Smooth muscle cell (in vitro differentiated cells): Measurements from ENCODE around the gene FAM83F. TPM values are rescaled to one million over a fixed set of nuclear protein-coding genes. Genes with fewer than 3 reads are reported as not detected.

ENCODE experiments used
- DNase-seq: peaks from one replicate; lab custom pipeline; 2025; ENCODE audit not compliant: unreplicated experiment; lab: John Stamatoyannopoulos, UW
- H2AFZ ChIP-seq: fragments of 200-600 bp; sonication (generic); 2 replicates; pipeline ENCODE4 v1.6.0; 2016; ENCODE audit warnings: antibody characterized with exemption, low read depth, mild to moderate bottlenecking
- H3F3A ChIP-seq: fragments of 200-600 bp; sonication (generic); 2 replicates; pipeline ENCODE4 v1.6.0; 2017; ENCODE audit warnings: antibody characterized with exemption, low read depth
- H3K27ac ChIP-seq: fragments of 200-600 bp; sonication (generic); 2 replicates; pipeline ENCODE4 v1.5.1; 2016; ENCODE audit warnings: low read depth, mild to moderate bottlenecking
- H3K27me3 ChIP-seq: fragments of 200-600 bp; sonication (generic); 2 replicates; pipeline ENCODE4 v1.6.1; 2016; ENCODE audit warnings: low read depth, mild to moderate bottlenecking
- H3K36me3 ChIP-seq: fragments of 200-600 bp; sonication (generic); 2 replicates; pipeline ENCODE4 v1.5.1; 2016; ENCODE audit warnings: low read depth
- H3K4me1 ChIP-seq: fragments of 200-600 bp; sonication (generic); 2 replicates; pipeline ENCODE4 v1.5.1; 2016; ENCODE audit warnings: low read depth
- H3K4me2 ChIP-seq: fragments of 200-600 bp; sonication (generic); 2 replicates; pipeline ENCODE4 v1.6.0; 2016; ENCODE audit warnings: mild to moderate bottlenecking
- H3K4me3 ChIP-seq: fragments of 200-600 bp; sonication (generic); 2 replicates; pipeline ENCODE4 v1.5.1; 2016; ENCODE audit warnings: mild to moderate bottlenecking
- H3K79me2 ChIP-seq: fragments of 200-600 bp; sonication (generic); 2 replicates; pipeline ENCODE4 v1.6.0; 2016; ENCODE audit warnings: low read depth, mild to moderate bottlenecking
- H3K9ac ChIP-seq: fragments of 200-600 bp; sonication (generic); 2 replicates; pipeline ENCODE4 v1.6.0; 2016; ENCODE audit warnings: low read depth
- H3K9me3 ChIP-seq: fragments of 200-600 bp; sonication (generic); replicated peaks from 2 replicates; pipeline ENCODE4 v1.5.1; 2016; ENCODE audit warnings: low read depth
- H4K20me1 ChIP-seq: fragments of 200-600 bp; sonication (generic); 2 replicates; pipeline ENCODE4 v1.6.0; 2016; ENCODE audit warnings: low read depth
- CTCF ChIP-seq: fragments of 200-600 bp; sonication (generic); IDR thresholded peaks from 2 replicates; pipeline ENCODE4 v1.5.1; 2017; ENCODE audit warnings: borderline replicate concordance, mild to moderate bottlenecking, antibody characterized with exemption; ENCODE audit not compliant: insufficient read depth, poor library complexity, severe bottlenecking
- WGBS: methylation state at CpG from one replicate; pipeline ENCODE4 v1.1.7; 2016; ENCODE audit warnings: low lambda C conversion rate; 5-methylcytosine and 5-hydroxymethylcytosine counted together
- polyA plus RNA-seq: library from polyadenylated mRNA; unstranded; fragments of >200 nt; fragmentation: Nextera tagmentation; extraction: Ambion mirVana; gene quantifications from 2 replicates; pipeline ENCODE4 v1.2.1, GENCODE V29; 2016
- total RNA-seq: library from RNA; depleted of rRNA; stranded (reverse); fragments of >200 nt; gene quantifications from 2 replicates; pipeline ENCODE4 v1.2.3, GENCODE V29; 2014

FAM83F gene
- total and polyA plus RNA-seq, 2 experiments from 2014 or later, result 1.4 to 1.6 TPM

- H3K4me2 ChIP-seq, result no peak overlapping the region
These were observed 6.2 kb upstream of the FAM83F start for GRCh38 chr22:39988386-39989114.

GRCh38 chr22:39989633-39990032, 5.1 kb upstream of the FAM83F start:
- 90% methylated on average over 7 of the region's 7 CpGs for WGBS
- Histone ChIP-seq H2AFZ (no peak overlapping the region), H3K4me1 (no peaks in the 10 kb centered on the region), H3K79me2 (no peaks in the 10 kb centered on the region), H3K27ac (no peak overlapping the region), H3F3A (no peaks in the 10 kb centered on the region), H3K9ac (no peak overlapping the region), H4K20me1 (no peaks in the 10 kb centered on the region), H3K4me2 (no peak overlapping the region), H3K4me3 (no peak overlapping the region), H3K9me3 (no peaks in the 10 kb centered on the region), H3K36me3 (no peaks in the 10 kb centered on the region), H3K27me3 (peaks cover 35% of the 10 kb centered on the region)
- no peak for DNase-seq
- TF ChIP-seq CTCF, result no peak

More at GRCh38 chr22:39988386-39989114, 6.2 kb upstream of the FAM83F start:
- H4K20me1 ChIP-seq, result no peaks in the 10 kb centered on the region
- no peaks in the 10 kb centered on the region for H3K79me2 ChIP-seq
- no peak for TF ChIP-seq CTCF
- no peaks in the 10 kb centered on the region for H3K9me3 ChIP-seq
- no peaks in the 10 kb centered on the region for H3K4me1 ChIP-seq
- no peak overlapping the region for H3K27ac ChIP-seq
- DNase-seq, result no peak
- WGBS, result 84% methylated on average over 10 of the region's 10 CpGs
- H3K36me3 ChIP-seq, result no peaks in the 10 kb centered on the region
- peaks cover 25% of the 10 kb centered on the region for H3K27me3 ChIP-seq
- H3F3A ChIP-seq, result no peaks in the 10 kb centered on the region
- H3K4me3 ChIP-seq, result no peak overlapping the region
- no peak overlapping the region for H3K9ac ChIP-seq
- H2AFZ ChIP-seq, result no peak overlapping the region

- DNase-seq, result no peak
- WGBS, result 92% methylated on average over 3 of the region's 3 CpGs
- Histone ChIP-seq H3K27me3 (peaks cover 41% of the 10 kb centered on the region), H3K4me2 (no peak overlapping the region), H4K20me1 (no peaks in the 10 kb centered on the region), H3F3A (no peaks in the 10 kb centered on the region), H3K27ac (no peak overlapping the region), H2AFZ (no peak overlapping the region), H3K9ac (no peak overlapping the region), H3K9me3 (no peaks in the 10 kb centered on the region), H3K4me3 (no peak overlapping the region), H3K79me2 (no peaks in the 10 kb centered on the region), H3K4me1 (peaks cover 6% of the 10 kb centered on the region), H3K36me3 (no peaks in the 10 kb centered on the region)
- TF ChIP-seq CTCF, result no peak
These were observed 4.1 kb upstream of the FAM83F start for GRCh38 chr22:39990686-39991085.

- no peak overlapping the region for H3K4me2 ChIP-seq
These were observed 3.4 kb upstream of the FAM83F start for GRCh38 chr22:39991159-39991860.

More at GRCh38 chr22:39991159-39991860, 3.4 kb upstream of the FAM83F start:
- Histone ChIP-seq H3K27me3 (peaks cover 44% of the 10 kb centered on the region), H3K36me3 (no peaks in the 10 kb centered on the region), H3K4me3 (no peak overlapping the region), H2AFZ (no peak overlapping the region), H3K79me2 (no peaks in the 10 kb centered on the region), H3K27ac (no peak overlapping the region), H3K9me3 (no peaks in the 10 kb centered on the region), H4K20me1 (no peaks in the 10 kb centered on the region), H3K4me1 (peaks cover 7% of the 10 kb centered on the region), H3F3A (peaks cover 4% of the 10 kb centered on the region), H3K9ac (no peak overlapping the region)
- DNase-seq, result no peak
- TF ChIP-seq CTCF, result no peak
- WGBS, result 94% methylated on average over 9 of the region's 9 CpGs
